ENCODE measurements around the gene INO80. TPM values are rescaled to one million over a fixed set of nuclear protein-coding genes. Genes with fewer than 3 reads are reported as not detected.
A peak's percentile ranks its signal among the peaks of the same experiment; 100 is the strongest.

INO80 gene
- total RNA-seq, 1 donor from 2014 or later = 20.9 TPM

DNA sequence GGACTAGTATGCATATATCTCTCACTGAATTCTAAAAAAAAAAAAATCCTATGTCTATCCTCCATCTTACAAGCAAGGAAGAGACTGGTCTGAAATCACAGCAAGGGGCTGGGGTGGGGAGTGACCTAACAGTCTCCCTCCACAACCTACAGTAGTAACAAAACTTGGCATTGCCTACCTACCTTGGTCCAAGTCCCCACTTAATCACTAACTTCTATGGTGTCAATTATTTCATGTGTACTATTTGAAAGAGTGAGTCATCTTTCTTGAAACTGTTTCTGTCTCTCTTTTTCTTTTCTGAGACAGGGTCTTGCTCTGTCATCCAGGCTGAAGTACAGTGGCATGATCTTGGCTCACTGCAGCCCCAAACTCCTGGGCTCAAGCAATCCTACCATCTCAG is 126.0 kb downstream of the INO80 start:
- TF ChIP-seq, protein P1, sequence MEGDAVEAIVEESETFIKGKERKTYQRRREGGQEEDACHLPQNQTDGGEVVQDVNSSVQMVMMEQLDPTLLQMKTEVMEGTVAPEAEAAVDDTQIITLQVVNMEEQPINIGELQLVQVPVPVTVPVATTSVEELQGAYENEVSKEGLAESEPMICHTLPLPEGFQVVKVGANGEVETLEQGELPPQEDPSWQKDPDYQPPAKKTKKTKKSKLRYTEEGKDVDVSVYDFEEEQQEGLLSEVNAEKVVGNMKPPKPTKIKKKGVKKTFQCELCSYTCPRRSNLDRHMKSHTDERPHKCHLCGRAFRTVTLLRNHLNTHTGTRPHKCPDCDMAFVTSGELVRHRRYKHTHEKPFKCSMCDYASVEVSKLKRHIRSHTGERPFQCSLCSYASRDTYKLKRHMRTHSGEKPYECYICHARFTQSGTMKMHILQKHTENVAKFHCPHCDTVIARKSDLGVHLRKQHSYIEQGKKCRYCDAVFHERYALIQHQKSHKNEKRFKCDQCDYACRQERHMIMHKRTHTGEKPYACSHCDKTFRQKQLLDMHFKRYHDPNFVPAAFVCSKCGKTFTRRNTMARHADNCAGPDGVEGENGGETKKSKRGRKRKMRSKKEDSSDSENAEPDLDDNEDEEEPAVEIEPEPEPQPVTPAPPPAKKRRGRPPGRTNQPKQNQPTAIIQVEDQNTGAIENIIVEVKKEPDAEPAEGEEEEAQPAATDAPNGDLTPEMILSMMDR (IDR thresholded peaks at IDR 0.05) = no peak
- H3K9me3 Mint-ChIP-seq (ENCODE audit: unreplicated experiment) = no peaks in the 10 kb centered on the region
- no peak overlapping the region for H3K4me3 Mint-ChIP-seq (ENCODE audit: unreplicated experiment)
- peaks cover 14% of the 10 kb centered on the region for H3K4me1 Mint-ChIP-seq (ENCODE audit: unreplicated experiment)
- no peak overlapping the region for H3K27ac Mint-ChIP-seq (ENCODE audit: unreplicated experiment)
- peaks cover 44% of the 10 kb centered on the region for H3K36me3 Mint-ChIP-seq (ENCODE audit: unreplicated experiment)
- DNase-seq (ENCODE audit: extremely low spot score, unreplicated experiment) = no peak
- no peaks in the 10 kb centered on the region for H3K27me3 Mint-ChIP-seq (ENCODE audit: unreplicated experiment)

DNA sequence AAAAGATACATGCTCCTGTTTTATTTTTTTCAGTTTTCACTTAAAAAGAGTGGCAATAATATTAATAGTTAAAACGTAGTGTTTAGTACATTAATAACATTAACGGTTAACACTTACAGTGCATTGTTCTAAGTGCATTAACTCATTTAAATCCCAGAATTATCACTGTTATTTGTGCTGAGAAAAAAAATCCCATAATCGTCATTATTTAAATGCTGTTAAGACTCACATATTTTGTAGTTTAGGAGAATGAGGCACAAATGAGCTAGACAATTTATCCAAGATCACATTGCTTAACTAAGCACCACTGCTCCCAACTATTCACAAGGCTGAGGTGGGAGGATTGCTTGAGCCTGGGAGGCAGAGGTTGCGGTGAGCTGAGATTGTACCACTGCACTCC is 127.9 kb downstream of the INO80 start:
- H3K4me1 Mint-ChIP-seq (ENCODE audit: unreplicated experiment) = peaks cover 22% of the 10 kb centered on the region
- DNase-seq (ENCODE audit: extremely low spot score, unreplicated experiment) = no peak

DNA sequence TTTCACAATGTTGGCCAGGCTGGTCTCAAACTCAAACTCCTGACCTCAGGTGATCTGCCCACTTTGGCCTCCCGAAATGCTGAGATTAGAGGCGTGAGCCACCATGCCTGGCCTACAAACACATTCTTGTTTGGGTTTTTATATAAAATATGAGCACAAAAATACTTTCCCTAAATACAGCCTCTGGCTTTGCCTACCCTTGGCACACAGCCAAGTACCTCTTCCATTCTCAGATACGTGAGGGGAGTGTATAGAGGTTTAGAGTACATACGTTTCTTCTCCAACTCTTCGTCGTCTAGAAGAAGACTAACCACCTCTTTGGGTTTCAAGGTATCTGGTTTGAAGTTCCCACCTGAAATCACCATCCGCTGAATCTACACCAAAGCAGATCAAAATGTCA is 129.3 kb downstream of the INO80 start:
- Mint-ChIP-seq H3K36me3 (ENCODE audit: unreplicated experiment) (peaks cover 48% of the 10 kb centered on the region), H3K9me3 (ENCODE audit: unreplicated experiment) (no peaks in the 10 kb centered on the region), H3K4me3 (ENCODE audit: unreplicated experiment) (no peak overlapping the region), H3K4me1 (ENCODE audit: unreplicated experiment) (peaks cover 25% of the 10 kb centered on the region), H3K27me3 (ENCODE audit: unreplicated experiment) (no peaks in the 10 kb centered on the region), H3K27ac (ENCODE audit: unreplicated experiment) (no peak overlapping the region)
- no peak for DNase-seq (ENCODE audit: extremely low spot score, unreplicated experiment)
- TF ChIP-seq, protein P1 (IDR thresholded peaks at IDR 0.05) = no peak

More for the DNA sequence above, 127.9 kb downstream of the INO80 start:
- peaks cover 45% of the 10 kb centered on the region for H3K36me3 Mint-ChIP-seq (ENCODE audit: unreplicated experiment)
- H3K27ac Mint-ChIP-seq (ENCODE audit: unreplicated experiment) = no peak overlapping the region
- H3K4me3 Mint-ChIP-seq (ENCODE audit: unreplicated experiment) = no peak overlapping the region
- H3K9me3 Mint-ChIP-seq (ENCODE audit: unreplicated experiment) = no peaks in the 10 kb centered on the region
- TF ChIP-seq, protein P1 (IDR thresholded peaks at IDR 0.05) = no peak
- no peaks in the 10 kb centered on the region for H3K27me3 Mint-ChIP-seq (ENCODE audit: unreplicated experiment)

DNA sequence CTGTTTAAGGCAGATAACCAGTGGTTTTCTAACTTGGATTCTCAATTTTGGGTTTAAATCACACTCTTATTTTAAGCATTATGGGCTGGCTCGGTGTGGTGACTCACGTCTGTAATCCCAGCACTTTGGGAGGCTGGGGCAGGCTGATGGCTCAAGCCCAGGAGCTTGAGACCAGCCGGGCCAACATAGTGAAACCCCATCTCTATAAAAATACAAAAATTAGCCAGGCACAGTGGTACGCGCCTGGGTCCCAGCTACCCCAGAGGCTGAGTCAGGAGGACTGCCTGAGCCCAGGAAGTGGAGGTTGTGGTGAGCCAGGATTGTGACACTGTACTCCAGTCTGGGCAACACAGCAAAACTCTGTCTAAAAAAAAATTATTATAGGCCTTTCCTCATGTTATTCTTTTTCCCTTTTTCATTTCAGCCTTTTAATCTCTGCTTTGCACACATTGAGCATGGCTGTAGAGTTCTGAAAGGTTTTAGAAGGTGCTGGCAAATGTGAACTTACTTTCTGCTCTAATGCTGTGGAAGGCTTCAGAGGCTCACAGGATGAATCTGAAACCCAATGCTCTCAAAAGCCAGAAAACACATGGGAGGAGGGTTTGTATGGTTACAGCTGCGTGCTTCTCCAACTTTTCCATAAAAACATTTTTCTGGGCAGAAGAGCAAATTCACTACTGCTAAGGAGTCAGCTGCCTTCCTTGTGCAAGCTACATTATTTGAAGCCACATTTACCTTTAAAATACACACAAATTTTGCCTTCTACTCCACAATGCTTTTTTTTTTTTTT is 130.3 kb downstream of the INO80 start:
- Mint-ChIP-seq H3K27ac (ENCODE audit: unreplicated experiment) (peak overlapping the region; percentile 46), H3K4me3 (ENCODE audit: unreplicated experiment) (no peak overlapping the region), H3K4me1 (ENCODE audit: unreplicated experiment) (peaks cover 25% of the 10 kb centered on the region), H3K27me3 (ENCODE audit: unreplicated experiment) (no peaks in the 10 kb centered on the region), H3K9me3 (ENCODE audit: unreplicated experiment) (no peaks in the 10 kb centered on the region), H3K36me3 (ENCODE audit: unreplicated experiment) (peaks cover 52% of the 10 kb centered on the region)
- no peak for DNase-seq (ENCODE audit: extremely low spot score, unreplicated experiment)
- TF ChIP-seq, protein P1 (IDR thresholded peaks at IDR 0.05) = no peak

DNA sequence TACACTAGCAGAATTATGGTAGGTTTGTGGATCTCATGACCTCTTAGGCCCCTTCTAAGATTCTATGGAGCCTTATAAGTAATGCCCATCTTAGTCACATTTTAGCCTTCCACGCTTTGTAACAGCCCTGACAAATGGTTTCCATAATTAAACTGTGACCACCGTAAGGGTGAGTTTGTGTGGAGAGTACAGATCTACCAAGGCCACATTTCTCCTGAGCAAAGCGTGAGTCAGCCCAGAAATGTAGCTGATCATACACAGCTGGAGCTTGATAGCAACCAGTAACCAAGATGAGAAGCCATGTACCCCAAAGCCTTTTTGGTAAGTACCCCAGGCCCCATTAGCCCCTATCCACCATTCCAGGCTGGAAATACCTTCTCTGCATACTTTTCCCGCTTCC is 131.1 kb downstream of the INO80 start:
- no peak overlapping the region for H3K4me3 Mint-ChIP-seq (ENCODE audit: unreplicated experiment)
- no peaks in the 10 kb centered on the region for H3K9me3 Mint-ChIP-seq (ENCODE audit: unreplicated experiment)
- TF ChIP-seq, protein P1 (IDR thresholded peaks at IDR 0.05) = no peak
- H3K27ac Mint-ChIP-seq (ENCODE audit: unreplicated experiment) = peak overlapping the region; percentile 46
- no peak for DNase-seq (ENCODE audit: extremely low spot score, unreplicated experiment)
- H3K4me1 Mint-ChIP-seq (ENCODE audit: unreplicated experiment) = peaks cover 25% of the 10 kb centered on the region
- H3K36me3 Mint-ChIP-seq (ENCODE audit: unreplicated experiment) = peaks cover 51% of the 10 kb centered on the region
- H3K27me3 Mint-ChIP-seq (ENCODE audit: unreplicated experiment) = no peaks in the 10 kb centered on the region

Data from osteocyte (in vitro differentiated cells).